Ascending aorta (tissue), 2 donors: ENCODE results near the gene ARMC5. TPM values are rescaled to one million over a fixed set of nuclear protein-coding genes. Genes with fewer than 3 reads are reported as not detected.
"Not testable (repeated sequence)": the region's sequence is repeated elsewhere in the genome, so short reads cannot be mapped to it uniquely, and the experiment has no call there.

ENCODE experiments used
- DNase-seq, 2 donors: peaks; one replicate each; pipeline ENCODE4 v3.0.0-alpha.2; 2019; ENCODE audit warnings: low spot score in 2 of 2
- H3K27ac ChIP-seq, 2 donors: fragments of 200-600 bp; sonication (generic); one replicate each; pipeline ENCODE4 v1.5.1; 2016 to 2017; ENCODE audit warnings: mild to moderate bottlenecking in 1 of 2
- H3K27me3 ChIP-seq: fragments of 200-600 bp; sonication (generic); one replicate; pipeline ENCODE4 v1.5.1; 2017
- H3K36me3 ChIP-seq, 2 donors: fragments of 200-600 bp; sonication (generic); one replicate each; pipeline ENCODE4 v1.5.1; 2016
- H3K4me1 ChIP-seq, 2 donors: fragments of 200-600 bp; sonication (generic); one replicate each; pipeline ENCODE4 v1.5.1; 2016 to 2017; ENCODE audit warnings: mild to moderate bottlenecking in 1 of 2
- H3K4me3 ChIP-seq, 2 donors: fragments of 200-600 bp; sonication (generic); one replicate each; pipeline ENCODE4 v1.5.1; 2016 to 2017; ENCODE audit warnings: mild to moderate bottlenecking in 1 of 2
- H3K9me3 ChIP-seq, 2 donors: fragments of 200-600 bp; sonication (generic); one replicate each; pipeline ENCODE4 v1.5.1; 2016
- intact Hi-C: fragments of 100-400 bp; cut with DNase I; formaldehyde crosslinking; loops from one replicate; pipeline ENCODE4 v1.15.1; 2023
- total RNA-seq: library from RNA; depleted of rRNA; stranded (reverse); fragments of >200 nt; gene quantifications from one replicate; pipeline ENCODE4 v1.1.0, GENCODE V29; 2016
- TF ChIP-seq, protein P1 (sequence below), 3 experiments: fragments of 200-600 bp in 2 of 3; fragments of 450-650 bp in 1 of 3; sonication (generic) in 2 of 3; IDR thresholded peaks; one replicate each; pipeline ENCODE4 v1.5.1; 2016 to 2019; ENCODE audit warnings: antibody characterized with exemption in 3 of 3, mild to moderate bottlenecking in 1 of 3, moderate library complexity in 1 of 3

ARMC5 gene
- total RNA-seq, 1 donor from 2014 or later: 10.0 TPM

DNA sequence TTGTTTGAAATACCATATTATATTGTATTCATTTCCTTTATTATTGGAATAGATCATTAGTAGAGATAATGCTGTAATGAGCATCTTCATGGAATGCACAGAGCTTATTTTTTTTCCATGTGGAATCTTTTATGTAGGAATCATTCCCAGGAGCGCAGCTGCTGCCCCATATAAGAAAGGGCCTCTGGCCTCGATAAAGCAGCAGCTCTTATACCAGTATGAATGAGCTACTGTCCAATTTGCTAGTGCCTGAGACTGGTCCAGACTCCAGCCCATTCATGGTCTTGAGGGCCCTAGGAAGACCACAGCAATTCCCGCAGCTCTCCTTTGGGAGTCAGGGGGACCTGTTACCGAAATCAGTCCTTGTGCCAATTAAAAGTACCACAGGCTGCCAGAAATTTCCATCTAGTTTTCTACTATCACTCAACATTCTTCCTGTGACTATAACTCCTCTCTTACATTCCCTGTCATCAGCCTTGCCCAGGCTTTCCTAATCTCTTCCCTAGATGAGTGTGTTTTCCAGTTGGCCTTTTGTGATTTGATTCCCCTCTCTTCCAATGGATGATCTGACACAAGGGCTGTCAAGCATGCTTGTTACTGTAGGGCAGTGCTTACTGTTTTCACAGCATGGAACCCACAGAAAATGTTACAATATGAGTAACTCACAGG is 18.7 kb upstream of the ARMC5 start:
- intact Hi-C loops: loop anchor here (5.0 to 10.0 kb wide), 2 partner anchors 258 to 346 kb away; partner anchors contain the start of genes FUS and VKORC1
- DNase-seq: no peak
- H3K36me3 ChIP-seq: no peaks in the 10 kb centered on the region
- H3K9me3 ChIP-seq: no peaks in the 10 kb centered on the region
- TF ChIP-seq, protein P1, sequence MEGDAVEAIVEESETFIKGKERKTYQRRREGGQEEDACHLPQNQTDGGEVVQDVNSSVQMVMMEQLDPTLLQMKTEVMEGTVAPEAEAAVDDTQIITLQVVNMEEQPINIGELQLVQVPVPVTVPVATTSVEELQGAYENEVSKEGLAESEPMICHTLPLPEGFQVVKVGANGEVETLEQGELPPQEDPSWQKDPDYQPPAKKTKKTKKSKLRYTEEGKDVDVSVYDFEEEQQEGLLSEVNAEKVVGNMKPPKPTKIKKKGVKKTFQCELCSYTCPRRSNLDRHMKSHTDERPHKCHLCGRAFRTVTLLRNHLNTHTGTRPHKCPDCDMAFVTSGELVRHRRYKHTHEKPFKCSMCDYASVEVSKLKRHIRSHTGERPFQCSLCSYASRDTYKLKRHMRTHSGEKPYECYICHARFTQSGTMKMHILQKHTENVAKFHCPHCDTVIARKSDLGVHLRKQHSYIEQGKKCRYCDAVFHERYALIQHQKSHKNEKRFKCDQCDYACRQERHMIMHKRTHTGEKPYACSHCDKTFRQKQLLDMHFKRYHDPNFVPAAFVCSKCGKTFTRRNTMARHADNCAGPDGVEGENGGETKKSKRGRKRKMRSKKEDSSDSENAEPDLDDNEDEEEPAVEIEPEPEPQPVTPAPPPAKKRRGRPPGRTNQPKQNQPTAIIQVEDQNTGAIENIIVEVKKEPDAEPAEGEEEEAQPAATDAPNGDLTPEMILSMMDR (IDR thresholded peaks at IDR 0.05): no peak
- H3K27me3 ChIP-seq: no peaks in the 10 kb centered on the region
- no peak overlapping the region for H3K27ac ChIP-seq
- no peaks in the 10 kb centered on the region for H3K4me1 ChIP-seq
- no peak overlapping the region for H3K4me3 ChIP-seq

DNA sequence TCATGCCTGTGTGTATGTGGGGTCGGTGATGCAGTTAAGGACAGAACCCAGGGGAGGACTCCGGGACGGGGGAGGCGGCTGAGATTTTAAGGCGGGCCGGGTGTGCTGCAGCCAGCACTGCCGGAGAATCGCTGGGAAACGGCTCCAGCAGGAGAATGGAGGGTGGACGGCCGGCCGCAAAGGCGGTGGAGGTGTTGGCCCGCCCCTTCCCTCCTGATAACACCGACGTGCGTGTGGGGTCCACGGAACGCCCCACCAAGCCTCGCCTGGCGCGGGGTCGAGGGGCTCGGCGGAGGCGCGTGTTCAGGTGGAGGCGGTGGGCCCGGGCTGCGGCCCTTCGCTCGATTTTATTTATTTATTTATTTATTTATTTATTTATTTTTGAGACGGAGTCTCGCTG is 17.3 kb upstream of the ARMC5 start:
- intact Hi-C loops: loop anchor here (2.0 to 10.0 kb wide), 3 partner anchors 17 to 347 kb away; partner anchors contain the start of genes ARMC5, FUS and VKORC1
- TF ChIP-seq, protein P1 (IDR thresholded peaks at IDR 0.05): no peak
- DNase-seq: no peak
- Histone ChIP-seq H3K27ac (peak overlapping the region in 1 of 2 donors; percentile 88), H3K36me3 (no peaks in the 10 kb centered on the region), H3K27me3 (no peaks in the 10 kb centered on the region), H3K9me3 (no peaks in the 10 kb centered on the region), H3K4me3 (peak overlapping the region; percentile 73 to 75), H3K4me1 (no peaks in the 10 kb centered on the region)

DNA sequence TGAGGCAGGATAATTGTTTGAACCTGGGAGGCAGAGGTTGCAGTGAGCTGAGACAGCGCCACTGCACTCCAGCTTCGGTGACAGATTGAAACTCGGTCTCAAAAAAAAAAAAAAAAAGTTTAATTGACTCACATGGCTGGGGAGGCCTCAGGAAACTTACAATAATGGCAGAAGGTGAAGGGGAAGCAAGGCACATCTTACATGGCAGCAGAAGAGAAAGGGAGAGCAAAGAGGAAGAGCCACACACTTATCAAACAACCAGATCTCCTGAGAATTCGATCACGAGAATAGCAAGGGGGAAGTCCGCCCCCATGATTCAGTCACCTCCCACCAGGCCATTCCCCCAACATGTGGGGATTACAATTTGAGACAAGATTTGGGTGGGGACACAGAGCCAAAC is 13.4 kb upstream of the ARMC5 start:
- peak in 1 of 2 donors; percentile 18 for DNase-seq
- intact Hi-C loops: loop anchor here (10.0 kb wide), 1 partner anchor 351 kb away; the partner anchor contains the start of gene VKORC1
- H3K9me3 ChIP-seq: not testable (repeated sequence)

DNA sequence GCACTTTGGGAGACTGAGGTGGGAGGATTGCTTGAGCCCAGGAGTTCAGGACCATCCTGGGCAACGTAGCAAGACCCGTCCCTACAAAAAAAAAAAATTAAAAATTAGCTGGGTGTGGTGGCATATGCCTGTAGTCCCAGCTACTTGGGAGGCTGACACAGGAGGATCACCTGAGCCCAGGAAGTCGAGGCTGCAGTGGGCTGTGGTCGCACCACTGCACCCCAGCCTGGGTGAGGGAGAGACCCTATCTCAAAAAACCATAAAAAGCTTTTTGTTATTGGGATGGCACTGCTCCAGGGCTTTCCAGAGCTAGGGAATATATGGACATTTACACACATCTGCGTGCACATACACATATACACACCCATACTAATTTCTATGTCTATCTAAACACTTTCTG is 8.1 kb upstream of the ARMC5 start:
- intact Hi-C loops: loop anchor here (10.0 kb wide), 1 partner anchor 1646 kb away; the partner anchor contains the start of gene MAZ
- H3K36me3 ChIP-seq: no peaks in the 10 kb centered on the region
- no peaks in the 10 kb centered on the region for H3K9me3 ChIP-seq
- H3K27me3 ChIP-seq: no peaks in the 10 kb centered on the region
- DNase-seq: no peak
- H3K4me1 ChIP-seq: peaks cover 11 to 42% of the 10 kb centered on the region in 2 donors
- no peak overlapping the region for H3K4me3 ChIP-seq
- TF ChIP-seq, protein P1 (IDR thresholded peaks at IDR 0.05): no peak
- H3K27ac ChIP-seq: peak overlapping the region in 1 of 2 donors; percentile 80

More for the DNA sequence above, 13.4 kb upstream of the ARMC5 start:
- H3K4me1 ChIP-seq, H3K27me3 ChIP-seq, H3K4me3 ChIP-seq, H3K27ac ChIP-seq, H3K36me3 ChIP-seq: not testable (repeated sequence)

DNA sequence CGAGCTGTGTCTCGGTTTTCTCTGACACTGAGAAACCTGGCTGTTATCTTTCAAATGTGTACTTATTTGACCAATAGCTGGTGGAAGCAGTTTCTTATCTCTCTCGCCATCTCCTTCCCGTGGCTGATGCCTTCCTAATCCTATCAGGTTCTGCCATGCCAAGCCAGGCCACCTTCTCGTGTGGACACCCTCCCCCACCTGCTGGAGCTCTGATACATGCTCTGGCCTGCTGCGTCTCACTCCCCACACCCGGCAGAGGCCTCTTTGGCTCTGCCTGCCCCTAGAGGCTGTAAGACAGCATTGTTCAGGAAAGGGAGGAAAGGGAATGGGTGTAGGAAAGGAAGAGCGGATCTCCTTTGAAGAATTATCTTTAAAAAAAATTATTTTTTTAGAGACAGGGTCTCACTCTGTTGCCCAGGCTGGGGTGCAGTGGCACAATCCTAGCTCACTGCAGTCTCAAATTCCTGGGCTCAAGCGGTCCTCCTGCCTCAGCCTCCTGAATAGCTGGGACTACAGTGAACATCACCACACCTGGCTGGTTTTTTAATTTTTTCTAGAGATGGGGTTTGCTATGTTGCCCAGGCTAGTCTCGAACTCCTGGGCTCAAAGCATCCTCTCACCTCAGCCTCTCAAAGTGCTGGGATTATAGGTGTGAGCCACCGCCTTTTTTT is 7.5 kb upstream of the ARMC5 start:
- no peak overlapping the region for H3K4me3 ChIP-seq
- H3K9me3 ChIP-seq: no peaks in the 10 kb centered on the region
- H3K36me3 ChIP-seq: no peaks in the 10 kb centered on the region
- H3K4me1 ChIP-seq: peaks cover 15 to 48% of the 10 kb centered on the region in 2 donors
- peak overlapping the region; percentile 76 to 80 for H3K27ac ChIP-seq
- intact Hi-C loops: loop anchor here (10.0 kb wide), 1 partner anchor 1647 kb away; the partner anchor contains the start of gene MAZ
- TF ChIP-seq, protein P1 (IDR thresholded peaks at IDR 0.05): peak; percentile 27 to 60 (median 49)
- no peak for DNase-seq
- no peaks in the 10 kb centered on the region for H3K27me3 ChIP-seq

DNA sequence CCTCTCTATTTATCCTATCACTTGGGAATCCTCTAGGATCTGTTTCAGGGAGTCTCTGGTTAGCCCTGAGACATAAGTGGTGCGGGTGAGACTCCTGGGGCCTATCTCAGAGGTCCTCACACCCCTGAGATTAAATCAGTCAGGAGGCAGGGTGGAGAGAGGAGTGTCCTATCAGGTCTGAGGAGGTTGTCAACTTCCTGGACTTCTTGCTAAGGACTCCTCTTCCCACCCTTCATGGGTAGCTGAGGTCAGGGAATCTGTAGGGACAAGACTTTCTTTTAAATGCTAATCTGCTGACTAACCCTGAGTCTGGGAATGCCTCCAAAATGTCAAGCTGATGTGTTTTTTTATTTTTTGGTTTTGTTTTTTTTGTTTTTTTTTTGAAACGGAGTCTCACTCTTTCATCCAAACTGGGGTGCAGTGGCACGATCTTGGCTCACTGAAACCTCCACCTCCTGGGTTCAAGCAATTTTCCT is 6.6 kb upstream of the ARMC5 start:
- TF ChIP-seq, protein P1 (IDR thresholded peaks at IDR 0.05): no peak
- H3K4me1 ChIP-seq: peaks cover 22 to 56% of the 10 kb centered on the region in 2 donors
- intact Hi-C loops: loop anchor here (10.0 kb wide), 1 partner anchor 1648 kb away; the partner anchor contains the start of gene MAZ

More for the DNA sequence above, 6.6 kb upstream of the ARMC5 start:
- Histone ChIP-seq H3K9me3 (no peaks in the 10 kb centered on the region), H3K36me3 (no peaks in the 10 kb centered on the region), H3K4me3 (no peak overlapping the region), H3K27me3 (no peaks in the 10 kb centered on the region), H3K27ac (peak overlapping the region; percentile 76 to 80)
- DNase-seq: peak in 1 of 2 donors; percentile 70
